Prostate gland (tissue), 2 donors: ENCODE results near the gene HNRNPDL. TPM values are rescaled to one million over a fixed set of nuclear protein-coding genes. Genes with fewer than 3 reads are reported as not detected.

Experiments
- DNase-seq: peaks from one replicate; pipeline ENCODE4 v3.0.0-alpha.2; 2019; ENCODE audit warnings: low spot score
- H3K27ac ChIP-seq, 2 donors: fragments of 200-600 bp; sonication (generic); 2 replicates each; pipeline ENCODE4 v1.5.1; 2017 to 2019
- H3K27me3 ChIP-seq: fragments of 200-600 bp; sonication (generic); replicated peaks from 2 replicates; pipeline ENCODE4 v1.5.1; 2019; ENCODE audit not compliant: insufficient read depth
- H3K36me3 ChIP-seq, 2 donors: fragments of 200-600 bp; sonication (generic); 1 replicate in 1 of 2; 2 replicates in 1 of 2; pipeline versions ENCODE4 v1.5.1 to v1.8.1; 2017 to 2019
- H3K4me1 ChIP-seq: fragments of 200-600 bp; sonication (generic); replicated peaks from 2 replicates; pipeline ENCODE4 v1.5.1; 2019
- H3K4me3 ChIP-seq, 2 donors: fragments of 200-600 bp; sonication (generic); 2 replicates each; pipeline ENCODE4 v1.5.1; 2017 to 2019
- H3K9me3 ChIP-seq: fragments of 200-600 bp; sonication (generic); 2 replicates; pipeline ENCODE4 v1.5.1; 2017
- POLR2A ChIP-seq: fragments of 450-650 bp; IDR thresholded peaks from one replicate; pipeline ENCODE4 v1.6.1; 2016; ENCODE audit warnings: antibody characterized with exemption, mild to moderate bottlenecking
- POLR2AphosphoS5 ChIP-seq: sonication (generic); formaldehyde crosslinking; IDR thresholded peaks from one replicate; pipeline ENCODE4 v1.6.1; 2017; ENCODE audit warnings: antibody characterized with exemption
- WGBS: methylation state at CpG from one replicate; pipeline ENCODE4 v1.1.5; 2018; 5-methylcytosine and 5-hydroxymethylcytosine counted together
- intact Hi-C: fragments of 100-400 bp; cut with DNase I; formaldehyde crosslinking; loops from one replicate; pipeline ENCODE4 v1.14.2; 2022
- small RNA-seq, 2 donors: library from RNA; depleted of rRNA; stranded (forward); fragments of <200 nt; gene quantifications; one replicate each; pipeline ENCODE3, GENCODE V24; 2016
- total RNA-seq, 2 donors: library from RNA; depleted of rRNA; stranded (reverse); fragments of >200 nt; gene quantifications; one replicate each; pipeline ENCODE4 v1.1.0, GENCODE V29; 2016
- TF ChIP-seq, protein P1 (sequence below), 4 experiments: fragments of 200-600 bp in 2 of 4; fragments of 450-650 bp in 2 of 4; sonication (generic) in 2 of 4; IDR thresholded peaks; 1 replicate in 3 of 4; 2 replicates in 1 of 4; pipeline ENCODE4 v1.5.1; 2016 to 2019; ENCODE audit warnings: antibody characterized with exemption in 4 of 4, mild to moderate bottlenecking in 2 of 4, moderate library complexity in 2 of 4

The HNRNPDL gene
- total RNA-seq, 2 donors from 2014 or later = 158 to 177 TPM

DNA sequence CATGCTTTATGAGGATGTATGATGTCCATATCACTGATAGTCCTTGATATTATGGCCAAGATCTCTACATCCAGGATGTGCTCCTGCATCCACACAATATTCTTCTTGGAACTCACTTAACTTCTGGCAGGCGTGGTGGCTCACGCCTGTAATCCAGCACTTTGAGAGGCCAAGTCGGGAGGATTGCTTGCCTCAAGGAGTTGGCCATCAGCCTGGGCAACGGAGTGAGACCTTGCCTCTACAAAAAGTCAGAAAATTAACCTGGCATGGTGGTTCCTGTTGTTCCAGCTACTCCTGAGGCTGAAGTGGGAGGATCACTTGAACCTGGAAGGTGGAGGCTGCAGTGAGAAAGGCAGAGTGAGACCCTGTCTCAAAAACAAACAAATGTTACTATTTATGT is 54.2 kb downstream of the HNRNPDL start:
- WGBS = 92% methylated on average over 4 of the region's 4 CpGs

DNA sequence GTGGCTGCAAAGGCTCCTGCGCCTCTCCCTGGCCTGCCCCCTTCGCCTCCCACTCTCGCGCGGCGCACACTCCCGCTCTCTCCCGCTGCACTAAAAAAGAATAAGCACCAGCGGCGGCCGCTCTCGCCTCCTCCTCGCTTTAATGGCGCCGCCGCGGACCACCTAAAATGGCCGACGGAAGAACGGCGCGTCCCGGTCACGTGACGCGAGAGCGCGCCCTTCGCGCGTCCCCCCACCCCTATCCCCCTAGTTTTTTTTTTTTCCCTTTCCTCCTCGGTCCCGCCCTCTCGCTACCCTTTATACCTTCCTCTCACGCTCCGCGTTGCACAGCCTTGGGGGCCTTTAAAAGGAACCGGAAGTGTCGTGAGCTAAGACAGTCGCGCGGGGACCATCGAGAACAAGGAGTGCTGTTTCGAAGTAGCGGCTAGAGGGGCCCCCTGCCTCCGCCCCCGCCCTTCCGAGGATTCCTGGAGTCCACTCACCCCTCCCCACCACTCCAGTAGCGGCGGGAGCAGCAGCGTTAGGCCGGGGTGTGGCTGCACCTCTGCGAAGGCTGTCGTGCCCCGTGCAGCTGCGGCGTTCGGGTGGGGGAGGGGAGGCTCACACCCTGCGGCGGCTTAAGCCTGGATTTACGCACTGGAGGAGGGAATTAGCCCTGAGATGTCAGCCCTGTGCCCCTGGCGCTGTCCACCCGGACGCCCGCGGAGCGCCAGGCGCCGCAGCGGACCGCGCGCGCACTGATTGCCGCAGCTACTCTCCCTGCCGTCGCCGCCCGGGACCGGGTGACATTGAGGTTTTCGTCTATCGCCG is 56.2 kb downstream of the HNRNPDL start, which contains the start of gene HNRNPD:
HNRNPD (minus strand) TSS at position 176 of the 810 bp plus-strand sequence. CDS start 313 bp downstream, outside the sequence.
- peak; percentile 98 for DNase-seq
- Histone ChIP-seq H3K36me3 (no peaks in the 10 kb centered on the region), H3K27ac (peak within 1 kb of the TSS; percentile 99 to 100), H3K4me1 (peaks cover 2% of the 10 kb centered on the region), H3K9me3 (no peaks in the 10 kb centered on the region), H3K4me3 (peak within 1 kb of the TSS; percentile 97 to 100), H3K27me3 (no peaks in the 10 kb centered on the region)
- WGBS = under 1% methylated on average over 83 of the region's 83 CpGs
- intact Hi-C loops = loop anchor here (2.0 to 10.0 kb wide), 5 partner anchors 55 to 908 kb away; partner anchors contain the start of genes COPS4, COQ2 and SEC31A
- TF ChIP-seq POLR2A (peak; percentile 66), POLR2AphosphoS5 (peak; percentile 94)
- TF ChIP-seq, protein P1, sequence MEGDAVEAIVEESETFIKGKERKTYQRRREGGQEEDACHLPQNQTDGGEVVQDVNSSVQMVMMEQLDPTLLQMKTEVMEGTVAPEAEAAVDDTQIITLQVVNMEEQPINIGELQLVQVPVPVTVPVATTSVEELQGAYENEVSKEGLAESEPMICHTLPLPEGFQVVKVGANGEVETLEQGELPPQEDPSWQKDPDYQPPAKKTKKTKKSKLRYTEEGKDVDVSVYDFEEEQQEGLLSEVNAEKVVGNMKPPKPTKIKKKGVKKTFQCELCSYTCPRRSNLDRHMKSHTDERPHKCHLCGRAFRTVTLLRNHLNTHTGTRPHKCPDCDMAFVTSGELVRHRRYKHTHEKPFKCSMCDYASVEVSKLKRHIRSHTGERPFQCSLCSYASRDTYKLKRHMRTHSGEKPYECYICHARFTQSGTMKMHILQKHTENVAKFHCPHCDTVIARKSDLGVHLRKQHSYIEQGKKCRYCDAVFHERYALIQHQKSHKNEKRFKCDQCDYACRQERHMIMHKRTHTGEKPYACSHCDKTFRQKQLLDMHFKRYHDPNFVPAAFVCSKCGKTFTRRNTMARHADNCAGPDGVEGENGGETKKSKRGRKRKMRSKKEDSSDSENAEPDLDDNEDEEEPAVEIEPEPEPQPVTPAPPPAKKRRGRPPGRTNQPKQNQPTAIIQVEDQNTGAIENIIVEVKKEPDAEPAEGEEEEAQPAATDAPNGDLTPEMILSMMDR (IDR thresholded peaks at IDR 0.05) = peak in 3 of 4 experiments; percentile 9 to 35 (median 29)

More for the DNA sequence above, 54.2 kb downstream of the HNRNPDL start:
- H3K36me3 ChIP-seq = no peaks in the 10 kb centered on the region
- H3K27ac ChIP-seq = no peak overlapping the region
- no peak overlapping the region for H3K4me3 ChIP-seq
- DNase-seq = no peak
- no peaks in the 10 kb centered on the region for H3K27me3 ChIP-seq
- H3K9me3 ChIP-seq = no peaks in the 10 kb centered on the region
- TF ChIP-seq, protein P1 (IDR thresholded peaks at IDR 0.05) = no peak
- TF ChIP-seq POLR2AphosphoS5 (no peak), POLR2A (no peak)
- intact Hi-C loops = loop anchor here (10.0 kb wide), 1 partner anchor 659 kb away; the partner anchor contains the start of gene COPS4
- H3K4me1 ChIP-seq = no peaks in the 10 kb centered on the region

DNA sequence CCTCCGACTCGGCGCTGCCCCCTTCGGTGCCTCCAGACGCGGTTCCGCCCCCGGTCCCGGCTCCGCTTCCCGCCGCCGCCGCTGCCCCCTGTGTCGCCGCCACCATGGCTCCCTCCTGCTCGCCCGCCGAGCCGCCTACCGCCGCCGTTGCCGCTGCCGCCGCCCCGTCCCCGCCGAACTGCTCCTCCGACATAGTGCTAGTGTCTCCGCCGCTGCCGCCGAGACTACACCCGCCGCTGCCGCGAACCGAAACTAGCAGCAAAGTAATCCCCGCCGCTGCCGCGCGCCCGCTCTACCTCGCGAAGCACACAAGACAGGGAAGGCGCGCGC is 56.8 kb downstream of the HNRNPDL start:
- WGBS = under 1% methylated on average over 50 of the region's 50 CpGs
- no peaks in the 10 kb centered on the region for H3K36me3 ChIP-seq
- H3K4me3 ChIP-seq = peak overlapping the region; percentile 97 to 100
- H3K4me1 ChIP-seq = peaks cover 2% of the 10 kb centered on the region
- no peaks in the 10 kb centered on the region for H3K9me3 ChIP-seq
- intact Hi-C loops = loop anchor here (5.0 to 10.0 kb wide), 4 partner anchors 91 to 909 kb away; partner anchors contain the start of genes COPS4, COQ2 and SEC31A
- DNase-seq = no peak
- no peaks in the 10 kb centered on the region for H3K27me3 ChIP-seq
- TF ChIP-seq POLR2AphosphoS5 (no peak), POLR2A (no peak)
- TF ChIP-seq, protein P1 (IDR thresholded peaks at IDR 0.05) = no peak
- H3K27ac ChIP-seq = peak overlapping the region; percentile 99 to 100

Small RNAs within 50 kb of the gene (small RNA-seq; reads per million reads assigned to genes)
- gene RF00150 = 0 to 0.09 reads per million in 2 donors

Other genes with a start within 250 kb of the HNRNPDL start
- 10 to 100 TPM; 48.7 to 87.3 TPM for gene HNRNPD, start 56.5 kb downstream of the HNRNPDL start, total RNA-seq
- gene ENOPH1, start 128 bp upstream of the HNRNPDL start, total RNA-seq = 10 to 100 TPM; 28.7 to 38.1 TPM
- gene TMEM150C, start 131.5 kb upstream of the HNRNPDL start, total RNA-seq = 10 to 100 TPM; 24.9 to 30.0 TPM